Common myeloid progenitor, CD34-positive (primary cell): ENCODE data around the gene PPM1N.

Experiments used
- CTCF ChIA-PET: fragments of 350-600 bp; sonication (Branson Sonifier 250); formaldehyde crosslinking; loops from one replicate; lab custom pipeline; 2021; ENCODE audit warnings: antibody characterized with exemption; lab: Charles Lee
- POLR2A ChIA-PET: fragments of 350-600 bp; sonication (Branson Sonifier 250); formaldehyde crosslinking; loops from one replicate; lab custom pipeline; 2021; ENCODE audit warnings: antibody characterized with exemption; lab: Charles Lee
- DNase-seq, 3 donors: peaks; one replicate each; pipeline versions ENCODE4 v3.0.0 to v3.0.0-alpha.2; 2013
- H3K27ac ChIP-seq, 2 experiments: 1 replicate in 1 of 2; 2 replicates in 1 of 2; pipeline ENCODE4 v1.7.0; 2013; ENCODE audit warnings: inconsistent platforms in 2 of 2, low read length in 2 of 2, mild to moderate bottlenecking in 2 of 2, low read depth in 1 of 2, moderate library complexity in 1 of 2; ENCODE audit not compliant: severe bottlenecking in 2 of 2, insufficient read depth in 1 of 2, poor library complexity in 1 of 2
- H3K27me3 ChIP-seq, 5 experiments: replicated peaks in 2 of 5; 1 replicate in 3 of 5; 2 replicates in 2 of 5; pipeline versions ENCODE4 v1.6.1 to v1.7.0; 2013; ENCODE audit warnings: low read length in 4 of 5, mild to moderate bottlenecking in 2 of 5, moderate library complexity in 2 of 5, inconsistent platforms in 1 of 5; ENCODE audit not compliant: insufficient read depth in 5 of 5, control insufficient read depth in 4 of 5
- H3K36me3 ChIP-seq, 4 experiments: 1 replicate in 2 of 4; 2 replicates in 2 of 4; pipeline versions ENCODE4 v1.6.1 to v1.7.0; 2013; ENCODE audit warnings: low read length in 3 of 4, control low read depth in 1 of 4, mild to moderate bottlenecking in 1 of 4; ENCODE audit not compliant: control insufficient read depth in 4 of 4, insufficient read depth in 4 of 4
- H3K4me1 ChIP-seq, 4 experiments: 1 replicate in 3 of 4; 2 replicates in 1 of 4; pipeline versions ENCODE4 v1.6.1 to v1.7.1; 2013; ENCODE audit warnings: low read length in 3 of 4, mild to moderate bottlenecking in 3 of 4, control low read depth in 1 of 4, inconsistent platforms in 1 of 4, moderate library complexity in 1 of 4; ENCODE audit not compliant: control insufficient read depth in 4 of 4, insufficient read depth in 4 of 4; ENCODE audit errors: control extremely low read depth in 1 of 4
- H3K4me3 ChIP-seq, 7 experiments: 1 replicate in 4 of 7; 2 replicates in 3 of 7; pipeline versions ENCODE4 v1.5.1 to v1.7.0; 2013; ENCODE audit warnings: mild to moderate bottlenecking in 7 of 7, low read length in 6 of 7, moderate library complexity in 6 of 7, inconsistent platforms in 2 of 7, low read depth in 2 of 7, control low read depth in 1 of 7; ENCODE audit not compliant: insufficient read depth in 4 of 7, control insufficient read depth in 1 of 7; ENCODE audit errors: extremely low read depth in 1 of 7
- H3K9me3 ChIP-seq, 5 experiments: 1 replicate in 4 of 5; 2 replicates in 1 of 5; pipeline versions ENCODE4 v1.6.1 to v1.7.1; 2013; ENCODE audit warnings: low read length in 4 of 5, mild to moderate bottlenecking in 2 of 5, inconsistent platforms in 1 of 5, low read depth in 1 of 5, moderate library complexity in 1 of 5; ENCODE audit not compliant: control insufficient read depth in 4 of 5, insufficient read depth in 2 of 5; ENCODE audit errors: control extremely low read depth in 1 of 5
- WGBS: methylation state at CpG from one replicate; pipeline ENCODE4 v1.1.5; 2013; ENCODE audit not compliant: insufficient coverage; 5-methylcytosine and 5-hydroxymethylcytosine counted together

The PPM1N gene

GRCh38 chr19:45494261-45494916 lies 3.9 kb upstream of the PPM1N start:
- no peak for DNase-seq
- Histone ChIP-seq H3K36me3 (no peaks in the 10 kb centered on the region), H3K4me3 (no peak overlapping the region), H3K9me3 (peaks cover 0 to 2% (median 0%) of the 10 kb centered on the region in 5 experiments), H3K4me1 (peaks cover 0 to 45% (median 38%) of the 10 kb centered on the region in 4 experiments), H3K27ac (no peak overlapping the region), H3K27me3 (peaks cover 0 to 40% (median 19%) of the 10 kb centered on the region in 5 experiments)
- ChIA-PET POLR2A (no interaction called here), CTCF (interaction anchor here (1.0 to 3.3 kb wide), 11 partner anchors 8 to 65 kb away, joined by 3 to 18 read pairs (median 5); partner anchors contain the start of gene VASP)
- 96% methylated on average over 26 of the region's 39 CpGs for WGBS

GRCh38 chr19:45495178-45495577 lies 3.1 kb upstream of the PPM1N start:
- no peak overlapping the region for H3K27ac ChIP-seq
- peaks cover 0 to 2% (median 0%) of the 10 kb centered on the region in 5 experiments for H3K9me3 ChIP-seq
- H3K36me3 ChIP-seq, result no peaks in the 10 kb centered on the region
- WGBS, result 90% methylated on average over 2 of the region's 5 CpGs
- no peak overlapping the region for H3K4me3 ChIP-seq
- DNase-seq, result no peak
- peaks cover 0 to 46% (median 24%) of the 10 kb centered on the region in 5 experiments for H3K27me3 ChIP-seq
- CTCF ChIA-PET, result interaction anchor here (0.6 to 3.3 kb wide), 14 partner anchors 9 to 147 kb away, joined by 3 to 18 read pairs (median 5); partner anchors contain the start of gene VASP
- POLR2A ChIA-PET, result no interaction called here
- H3K4me1 ChIP-seq, result peaks cover 0 to 47% (median 39%) of the 10 kb centered on the region in 4 experiments

GRCh38 chr19:45496349-45496953 lies 1.8 kb upstream of the PPM1N start:
- POLR2A ChIA-PET, result interaction anchor here (0.5 to 1.2 kb wide), 3 partner anchors 19 to 207 kb away, joined by 3 read pairs; no protein-coding TSS in a partner anchor
- H3K27me3 ChIP-seq, result peaks cover 0 to 46% (median 24%) of the 10 kb centered on the region in 5 experiments
- H3K27ac ChIP-seq, result no peak overlapping the region

GRCh38 chr19:45497791-45498190 lies 452 bp upstream of the PPM1N start:
- WGBS, result 48% methylated on average over 12 of the region's 16 CpGs
- H3K4me1 ChIP-seq, result peaks cover 0 to 40% (median 38%) of the 10 kb centered on the region in 4 experiments
- POLR2A ChIA-PET, result no interaction called here

More at GRCh38 chr19:45496349-45496953, 1.8 kb upstream of the PPM1N start:
- CTCF ChIA-PET, result interaction anchor here (1.0 to 3.3 kb wide), 8 partner anchors 9 to 145 kb away, joined by 3 to 18 read pairs (median 6); no protein-coding TSS in a partner anchor
- Histone ChIP-seq H3K4me1 (peaks cover 0 to 47% (median 39%) of the 10 kb centered on the region in 4 experiments), H3K9me3 (peaks cover 0 to 2% (median 0%) of the 10 kb centered on the region in 5 experiments), H3K36me3 (no peaks in the 10 kb centered on the region), H3K4me3 (peak overlapping the region; percentile 23 to 80 (median 62))
- DNase-seq, result peak in 2 of 3 donors; percentile 51 to 62
- under 1% methylated on average over 44 of the region's 54 CpGs for WGBS

GRCh38 chr19:45499196-45500180 lies 1.2 kb downstream of the PPM1N start:
- ChIA-PET POLR2A (no interaction called here), CTCF (interaction anchor here (0.6 to 2.1 kb wide), 8 partner anchors 11 to 138 kb away, joined by 3 to 5 read pairs (median 3); no protein-coding TSS in a partner anchor)
- Histone ChIP-seq H3K36me3 (no peaks in the 10 kb centered on the region), H3K27me3 (peaks cover 0 to 44% (median 26%) of the 10 kb centered on the region in 5 experiments), H3K9me3 (peaks cover 0 to 2% (median 0%) of the 10 kb centered on the region in 5 experiments), H3K4me3 (peak overlapping the region in 3 of 7 experiments; percentile 13 to 56 (median 52)), H3K4me1 (peaks cover 0 to 33% (median 32%) of the 10 kb centered on the region in 4 experiments), H3K27ac (no peak overlapping the region)
- peak in 2 of 3 donors; percentile 72 to 77 for DNase-seq
- WGBS, result 13% methylated on average over 30 of the region's 37 CpGs

More at GRCh38 chr19:45497791-45498190, 452 bp upstream of the PPM1N start:
- H3K9me3 ChIP-seq, result peaks cover 0 to 2% (median 0%) of the 10 kb centered on the region in 5 experiments
- H3K4me3 ChIP-seq, result no peak overlapping the region
- H3K27ac ChIP-seq, result no peak overlapping the region
- DNase-seq, result no peak
- no peaks in the 10 kb centered on the region for H3K36me3 ChIP-seq
- peaks cover 0 to 46% (median 26%) of the 10 kb centered on the region in 5 experiments for H3K27me3 ChIP-seq
- CTCF ChIA-PET, result interaction anchor here (1.3 to 2.1 kb wide), 3 partner anchors 12 to 140 kb away, joined by 3 to 5 read pairs (median 4); no protein-coding TSS in a partner anchor
